Mucosa of stomach (tissue), 1 donor: ENCODE results near the gene LRRC42.

Source experiments
- H3K27me3 ChIP-seq: one replicate; pipeline ENCODE4 v1.7.0; 2013; ENCODE audit warnings: mild to moderate bottlenecking, low read length; ENCODE audit not compliant: control insufficient read depth, insufficient read depth
- H3K36me3 ChIP-seq: one replicate; pipeline ENCODE4 v1.7.0; 2013; ENCODE audit warnings: low read length; ENCODE audit not compliant: control insufficient read depth, insufficient read depth
- H3K4me1 ChIP-seq: one replicate; pipeline ENCODE4 v1.7.0; 2013; ENCODE audit warnings: mild to moderate bottlenecking, low read length; ENCODE audit not compliant: control insufficient read depth, insufficient read depth
- H3K4me3 ChIP-seq: one replicate; pipeline ENCODE4 v1.7.0; 2013; ENCODE audit warnings: low read length
- H3K9ac ChIP-seq: one replicate; pipeline ENCODE4 v1.7.0; 2013; ENCODE audit warnings: mild to moderate bottlenecking, low read length, moderate library complexity
- H3K9me3 ChIP-seq: one replicate; pipeline ENCODE4 v1.7.0; 2013; ENCODE audit warnings: mild to moderate bottlenecking, low read length, moderate library complexity; ENCODE audit not compliant: control insufficient read depth
- donor health status: Pancreatic carcinoma.

Gene LRRC42

DNA sequence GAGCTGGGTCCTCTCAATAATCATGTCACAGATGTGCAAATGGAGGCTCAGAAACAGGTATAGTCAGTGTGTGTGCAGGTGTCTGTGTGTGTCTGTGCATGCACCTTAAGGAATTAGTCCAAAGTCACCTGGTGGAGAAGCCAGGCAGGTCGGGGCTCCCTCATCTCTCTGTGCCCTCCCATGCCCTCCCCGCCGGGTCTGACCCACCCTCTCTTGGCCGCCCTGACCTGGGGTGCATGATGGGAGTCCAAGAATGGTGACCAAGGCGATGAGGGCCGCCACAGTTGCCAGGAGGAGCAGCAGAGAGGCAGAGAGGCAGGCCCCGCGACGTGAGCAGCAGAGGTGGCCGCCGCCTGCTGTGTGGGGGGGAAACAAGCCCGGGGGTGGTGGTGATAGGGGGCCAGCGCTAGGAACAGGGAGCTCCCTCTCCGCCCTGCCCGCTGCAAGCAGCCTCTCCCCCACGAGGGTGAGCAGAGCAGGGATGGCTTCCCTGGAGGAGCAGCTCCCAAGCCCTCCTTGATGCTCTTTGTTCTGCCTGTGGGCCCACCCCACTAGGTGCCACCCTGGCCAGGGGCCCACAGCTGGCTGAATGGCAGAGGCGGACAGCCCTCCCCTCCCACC lies 68.0 kb downstream of the LRRC42 start:
- Histone ChIP-seq H3K4me3 (no peak overlapping the region), H3K4me1 (peaks cover 34% of the 10 kb centered on the region), H3K9me3 (no peaks in the 10 kb centered on the region), H3K27me3 (no peaks in the 10 kb centered on the region), H3K36me3 (no peaks in the 10 kb centered on the region), H3K9ac (no peak overlapping the region)

DNA sequence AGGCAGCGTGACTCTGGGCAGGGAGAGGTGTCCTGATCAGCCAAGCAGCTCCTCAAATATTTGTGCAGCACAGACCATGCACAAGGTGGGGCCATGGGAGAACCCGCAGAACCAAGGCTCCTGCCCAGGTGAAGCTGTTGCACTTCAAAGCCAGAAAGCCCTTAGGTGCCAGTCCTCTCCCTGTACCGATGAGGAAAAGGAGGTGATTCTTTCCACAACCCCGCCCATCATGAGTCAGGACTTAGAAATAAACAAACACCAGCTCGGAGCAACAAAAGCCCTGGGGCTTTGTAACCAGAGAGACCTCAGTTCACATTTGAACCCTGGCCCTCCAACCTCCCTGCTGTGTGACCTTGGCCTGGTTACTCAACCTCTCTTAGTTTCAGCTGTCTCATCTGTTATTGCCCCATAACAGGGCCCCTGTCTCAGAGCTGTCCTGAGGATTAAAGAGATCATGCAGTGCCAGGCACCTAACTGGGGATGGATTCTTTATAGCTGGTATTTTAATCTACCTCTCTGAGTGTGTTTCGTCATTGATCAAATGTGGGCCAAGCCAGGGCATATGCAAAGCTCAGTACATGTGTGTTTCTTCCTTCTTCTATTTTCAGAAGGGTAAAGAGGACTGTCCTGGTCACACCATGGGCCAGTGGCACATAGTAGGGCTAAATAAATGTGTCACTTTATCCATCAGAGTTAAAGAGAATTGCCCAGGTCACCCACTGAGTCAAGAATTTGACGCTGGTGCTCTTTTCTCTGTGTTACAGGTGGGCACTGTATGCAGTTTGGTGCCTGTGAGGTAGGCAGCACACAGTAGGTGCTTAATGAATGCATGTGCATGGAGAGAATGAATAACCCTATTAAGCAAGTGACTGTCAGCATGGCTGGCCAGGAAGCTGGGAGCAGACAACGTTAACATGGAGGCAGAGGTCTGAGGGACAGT lies 70.5 kb downstream of the LRRC42 start:
- Histone ChIP-seq H3K9ac (peak overlapping the region; percentile 51), H3K36me3 (no peaks in the 10 kb centered on the region), H3K9me3 (no peaks in the 10 kb centered on the region)

More for the DNA sequence above, 70.5 kb downstream of the LRRC42 start:
- H3K4me3 ChIP-seq: peak overlapping the region; percentile 28
- peaks cover 34% of the 10 kb centered on the region for H3K4me1 ChIP-seq
- no peaks in the 10 kb centered on the region for H3K27me3 ChIP-seq
